Measurements from ENCODE around the gene PLOD3. TPM values are rescaled to one million over a fixed set of nuclear protein-coding genes. Genes with fewer than 3 reads are reported as not detected.

PLOD3 gene
- total and polyA plus RNA-seq, 2 of the 8 experiments (the other 6 are each of a cell fraction or from before 2014, with no cell fraction given): 28.4 to 47.2 TPM

DNA sequence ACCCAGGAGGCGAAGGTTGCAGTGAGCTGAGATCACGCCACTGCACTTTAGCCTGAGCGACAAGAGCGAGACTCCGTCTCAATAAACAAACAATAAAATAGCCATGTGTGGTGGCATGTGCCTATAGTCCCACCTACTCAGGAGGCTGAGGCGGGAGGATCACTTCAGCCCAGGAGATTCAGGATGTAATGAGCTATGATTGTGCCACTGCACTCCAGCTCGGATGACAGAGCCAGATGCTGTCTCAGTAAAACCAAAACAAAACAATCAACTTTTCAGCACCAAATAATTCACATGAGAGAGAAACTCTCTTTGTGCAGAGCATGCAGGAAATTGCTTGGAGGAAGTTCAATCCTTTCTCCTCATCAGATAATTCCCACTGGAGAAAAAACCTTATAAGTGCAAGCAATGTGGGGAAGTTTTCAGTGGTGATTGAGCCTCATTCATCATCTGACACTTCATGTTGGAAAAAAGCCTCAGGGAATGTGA is 40.9 kb upstream of the PLOD3 start (continued):
- no peak for TF ChIP-seq EGR1 (IDR thresholded peaks at IDR 0.05; ENCODE audit: borderline replicate concordance, low read depth, low read length)
- TF ChIP-seq CBX5 (IDR thresholded peaks at IDR 0.05; ENCODE audit: low read depth, low read length): no peak
- no peak for TF ChIP-seq TEAD4 (IDR thresholded peaks at IDR 0.05; ENCODE audit: low read depth, low read length)
- TF ChIP-seq JUN (IDR thresholded peaks at IDR 0.05; ENCODE audit: low read depth, low read length): no peak
